ENCODE results near the gene MRPL2. TPM values are rescaled to one million over a fixed set of nuclear protein-coding genes. Genes with fewer than 3 reads are reported as not detected.
"Not testable (repeated sequence)": the region's sequence is repeated elsewhere in the genome, so short reads cannot be mapped to it uniquely, and the experiment has no call there.

Gene MRPL2
- total RNA-seq, 1 donor from 2014 or later, result 97.4 TPM

DNA sequence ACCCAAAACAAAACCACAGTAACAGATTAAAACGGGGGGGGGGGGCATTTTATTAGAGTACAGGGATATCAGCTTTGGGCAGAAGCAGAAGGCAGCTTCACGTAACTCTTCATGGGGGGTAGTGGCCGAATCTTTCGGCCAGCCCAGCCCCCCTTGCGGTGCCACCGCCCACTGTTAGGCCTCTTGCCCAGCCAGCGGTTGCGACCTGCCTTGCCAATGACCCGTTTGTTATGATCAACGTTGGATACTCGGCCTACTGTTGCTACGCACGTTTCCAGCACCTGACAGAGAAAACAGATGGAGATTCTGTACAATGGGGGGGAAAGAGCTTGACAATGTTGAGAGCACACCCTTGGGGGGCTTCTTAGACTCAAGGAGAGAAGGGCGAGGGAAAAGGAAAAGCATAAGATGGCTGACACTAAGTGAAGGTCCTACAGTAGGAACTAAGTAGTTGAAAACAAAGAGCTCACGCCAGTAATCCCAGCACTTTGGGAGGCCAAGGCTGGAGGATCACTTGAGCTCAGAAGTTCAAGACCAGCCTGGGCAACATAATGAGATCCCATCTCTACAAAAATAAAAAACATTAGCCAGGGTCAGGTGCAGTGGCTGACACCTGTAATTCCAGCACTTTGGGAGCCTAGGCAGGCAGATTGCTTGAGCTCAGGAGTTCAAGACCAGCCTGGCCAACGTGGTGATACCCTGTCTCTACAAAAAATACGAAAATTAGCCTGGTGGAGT lies 4.9 kb downstream of the MRPL2 start:
- peak overlapping the region; percentile 99 for H3K4me3 Mint-ChIP-seq

DNA sequence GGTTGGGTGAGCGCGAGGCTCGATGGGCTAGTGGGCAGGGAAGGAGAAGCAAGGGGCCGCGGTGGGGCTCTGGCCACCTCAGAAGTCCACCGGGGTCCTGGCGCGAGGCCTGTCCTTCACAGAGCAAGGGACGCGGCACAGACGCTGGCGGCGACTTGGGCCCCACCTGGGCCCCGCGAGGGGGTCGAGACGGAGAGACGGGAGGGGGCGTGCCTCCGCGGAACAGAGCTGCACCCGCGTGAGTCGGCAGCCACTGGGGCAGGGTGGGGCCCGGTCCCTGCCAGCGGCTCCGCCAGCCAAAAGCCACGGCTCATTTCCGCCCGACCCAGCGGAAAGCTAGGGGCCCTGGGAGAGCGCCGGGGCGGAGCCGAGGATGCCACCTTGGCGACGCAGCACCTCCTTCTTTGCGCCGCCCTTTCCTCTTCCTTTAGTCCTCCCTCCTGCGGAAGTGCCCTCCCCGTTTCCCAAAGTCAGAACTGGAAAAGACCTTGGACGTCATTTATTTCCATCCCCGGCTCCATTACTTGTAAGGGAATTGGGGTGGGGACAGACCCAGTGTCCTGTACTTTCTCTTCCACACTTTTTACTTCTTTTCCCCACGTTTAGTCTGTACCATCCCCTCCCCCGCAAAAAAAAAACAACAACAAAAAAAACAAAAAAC lies 5.6 kb downstream of the MRPL2 start, which contains the start of gene CUL7:
Gene CUL7, minus strand, starts transcription at position 307 of the 661 bp plus-strand sequence. CDS start 1,063 bp downstream, outside the sequence.
- H3K36me3 Mint-ChIP-seq (ENCODE audit: low read depth), result peaks cover 38% of the 10 kb centered on the region
- intact Hi-C loops (cut with micrococcal nuclease), result loop anchor here (1.0 to 10.0 kb wide), 9 partner anchors 39 to 1334 kb away; partner anchors contain the start of genes BICRAL, CDC5L, CNPY3 and GTPBP2
- H3K27me3 Mint-ChIP-seq (ENCODE audit: insufficient read depth), result no peaks in the 10 kb centered on the region
- H3K9me3 Mint-ChIP-seq, result no peaks in the 10 kb centered on the region
- DNase-seq (ENCODE audit: low spot score), result peak; percentile 89
- H3K4me1 Mint-ChIP-seq (ENCODE audit: low read depth), result peaks cover 53% of the 10 kb centered on the region
- peak within 1 kb of the TSS; percentile 99 for H3K4me3 Mint-ChIP-seq
- H3K27ac Mint-ChIP-seq, result peak within 1 kb of the TSS; percentile 98

More for the DNA sequence above, 4.9 kb downstream of the MRPL2 start:
- no peak for DNase-seq (ENCODE audit: low spot score)
- intact Hi-C loops (cut with micrococcal nuclease), result loop anchor here (5.0 to 10.0 kb wide), 3 partner anchors 270 to 1333 kb away; partner anchors contain the start of genes BICRAL, CDC5L, POLH and XPO5
- Mint-ChIP-seq H3K27me3 (ENCODE audit: insufficient read depth) (no peaks in the 10 kb centered on the region), H3K9me3 (no peaks in the 10 kb centered on the region), H3K27ac (peak overlapping the region; percentile 98), H3K4me1 (ENCODE audit: low read depth) (peaks cover 60% of the 10 kb centered on the region), H3K36me3 (ENCODE audit: low read depth) (peaks cover 38% of the 10 kb centered on the region)

GRCh38 chr6:43052842-43053544 lies 6.2 kb downstream of the MRPL2 start:
- Mint-ChIP-seq H3K27ac (peak overlapping the region; percentile 98), H3K36me3 (ENCODE audit: low read depth) (peaks cover 38% of the 10 kb centered on the region), H3K4me3 (peak overlapping the region; percentile 99), H3K27me3 (ENCODE audit: insufficient read depth) (no peaks in the 10 kb centered on the region), H3K9me3 (no peaks in the 10 kb centered on the region), H3K4me1 (ENCODE audit: low read depth) (peaks cover 46% of the 10 kb centered on the region)
- DNase-seq (ENCODE audit: low spot score), result no peak
- intact Hi-C loops (cut with micrococcal nuclease), result loop anchor here (1.0 to 10.0 kb wide), 9 partner anchors 39 to 1334 kb away; partner anchors contain the start of genes BICRAL, CDC5L, CNPY3 and GTPBP2

GRCh38 chr6:43052225-43052841 lies 6.9 kb downstream of the MRPL2 start:
- intact Hi-C loops (cut with micrococcal nuclease), result loop anchor here (2.0 to 10.0 kb wide), 5 partner anchors 268 to 1335 kb away; partner anchors contain the start of genes BICRAL, CDC5L, POLH and POLR1C
- Mint-ChIP-seq H3K36me3 (ENCODE audit: low read depth) (peaks cover 35% of the 10 kb centered on the region), H3K27ac (peak overlapping the region; percentile 98), H3K9me3 (no peaks in the 10 kb centered on the region), H3K4me3 (peak overlapping the region; percentile 99), H3K4me1 (ENCODE audit: low read depth) (peaks cover 41% of the 10 kb centered on the region), H3K27me3 (ENCODE audit: insufficient read depth) (no peaks in the 10 kb centered on the region)
- no peak for DNase-seq (ENCODE audit: low spot score)

DNA sequence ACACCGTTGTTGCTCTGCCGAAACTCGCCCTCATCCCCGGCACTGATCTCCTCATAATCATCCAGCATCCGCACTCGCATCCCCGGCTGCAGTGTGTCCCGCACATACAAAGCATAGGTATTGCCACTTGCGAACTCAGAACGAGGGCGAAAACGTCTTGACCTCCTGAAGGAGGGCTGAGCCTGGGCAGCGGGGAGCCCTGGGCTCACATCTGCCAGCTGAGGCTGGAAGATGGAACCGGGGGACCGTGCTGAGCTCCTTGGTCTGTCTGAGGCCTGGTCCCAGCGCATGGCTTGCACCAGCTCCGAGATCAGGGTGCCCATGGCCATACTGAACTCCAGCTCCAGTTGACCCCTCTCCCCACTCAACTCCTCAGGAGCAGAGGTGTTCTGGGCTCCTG lies 8.3 kb downstream of the MRPL2 start:
- peak overlapping the region; percentile 3 for H3K4me3 Mint-ChIP-seq
- no peak for DNase-seq (ENCODE audit: low spot score)
- H3K27me3 Mint-ChIP-seq (ENCODE audit: insufficient read depth), result no peaks in the 10 kb centered on the region
- H3K9me3 Mint-ChIP-seq, result no peaks in the 10 kb centered on the region
- intact Hi-C loops (cut with micrococcal nuclease), result loop anchor here (5.0 to 10.0 kb wide), 3 partner anchors 266 to 1336 kb away; partner anchors contain the start of genes BICRAL, CDC5L, POLH and XPO5
- peaks cover 31% of the 10 kb centered on the region for H3K36me3 Mint-ChIP-seq (ENCODE audit: low read depth)
- peak overlapping the region; percentile 9 for H3K27ac Mint-ChIP-seq
- peaks cover 37% of the 10 kb centered on the region for H3K4me1 Mint-ChIP-seq (ENCODE audit: low read depth)

DNA sequence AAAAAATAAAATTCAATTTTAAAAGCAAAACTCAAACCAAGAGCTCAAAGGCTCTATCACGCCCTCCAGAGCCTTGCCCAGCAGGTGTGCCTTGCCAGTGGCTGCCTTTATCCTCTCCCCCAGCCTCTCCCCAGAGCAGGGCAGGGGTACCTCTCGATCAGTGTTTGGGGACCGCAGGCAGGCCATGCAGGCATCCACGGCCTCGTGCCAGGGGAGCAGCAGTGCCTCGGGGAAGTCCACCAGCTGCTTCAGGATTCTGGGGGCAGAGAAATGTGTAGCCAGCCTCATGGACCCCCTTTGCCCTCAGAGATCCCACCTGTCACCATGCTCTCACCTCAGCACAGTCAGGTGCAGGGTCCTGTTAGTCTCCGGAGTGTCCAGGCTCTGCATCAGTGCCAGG lies 11.2 kb downstream of the MRPL2 start:
- peaks cover 28% of the 10 kb centered on the region for H3K36me3 Mint-ChIP-seq (ENCODE audit: low read depth)
- H3K4me3 Mint-ChIP-seq, result no peak overlapping the region
- no peaks in the 10 kb centered on the region for H3K9me3 Mint-ChIP-seq
- H3K27ac Mint-ChIP-seq, result no peak overlapping the region
- peaks cover 24% of the 10 kb centered on the region for H3K4me1 Mint-ChIP-seq (ENCODE audit: low read depth)
- H3K27me3 Mint-ChIP-seq (ENCODE audit: insufficient read depth), result no peaks in the 10 kb centered on the region
- DNase-seq (ENCODE audit: low spot score), result no peak
- intact Hi-C loops (cut with micrococcal nuclease), result no loop called here

GRCh38 chr6:43045371-43045930 lies 13.8 kb downstream of the MRPL2 start:
- Mint-ChIP-seq H3K9me3 (no peaks in the 10 kb centered on the region), H3K4me1 (ENCODE audit: low read depth) (peaks cover 3% of the 10 kb centered on the region), H3K27ac (no peak overlapping the region), H3K36me3 (ENCODE audit: low read depth) (peaks cover 21% of the 10 kb centered on the region), H3K27me3 (ENCODE audit: insufficient read depth) (no peaks in the 10 kb centered on the region), H3K4me3 (no peak overlapping the region)
- intact Hi-C loops (cut with micrococcal nuclease), result no loop called here
- no peak for DNase-seq (ENCODE audit: low spot score)

- Mint-ChIP-seq H3K9me3 (no peaks in the 10 kb centered on the region), H3K36me3 (ENCODE audit: low read depth) (peaks cover 22% of the 10 kb centered on the region), H3K27ac (peak overlapping the region; percentile 29), H3K4me1 (ENCODE audit: low read depth) (no peaks in the 10 kb centered on the region), H3K27me3 (ENCODE audit: insufficient read depth) (no peaks in the 10 kb centered on the region), H3K4me3 (no peak overlapping the region)
- no peak for DNase-seq (ENCODE audit: low spot score)
- intact Hi-C loops (cut with micrococcal nuclease), result no loop called here
These were observed 15.9 kb downstream of the MRPL2 start for GRCh38 chr6:43043310-43043709.

GRCh38 chr6:43041475-43041874 lies 17.8 kb downstream of the MRPL2 start:
- DNase-seq (ENCODE audit: low spot score); H3K27me3 Mint-ChIP-seq (ENCODE audit: insufficient read depth); intact Hi-C loops (cut with micrococcal nuclease); H3K4me3 Mint-ChIP-seq; H3K9me3 Mint-ChIP-seq; H3K27ac Mint-ChIP-seq; H3K4me1 Mint-ChIP-seq (ENCODE audit: low read depth): not testable (repeated sequence)
- H3K36me3 Mint-ChIP-seq (ENCODE audit: low read depth), result peaks cover 26% of the 10 kb centered on the region

DNA sequence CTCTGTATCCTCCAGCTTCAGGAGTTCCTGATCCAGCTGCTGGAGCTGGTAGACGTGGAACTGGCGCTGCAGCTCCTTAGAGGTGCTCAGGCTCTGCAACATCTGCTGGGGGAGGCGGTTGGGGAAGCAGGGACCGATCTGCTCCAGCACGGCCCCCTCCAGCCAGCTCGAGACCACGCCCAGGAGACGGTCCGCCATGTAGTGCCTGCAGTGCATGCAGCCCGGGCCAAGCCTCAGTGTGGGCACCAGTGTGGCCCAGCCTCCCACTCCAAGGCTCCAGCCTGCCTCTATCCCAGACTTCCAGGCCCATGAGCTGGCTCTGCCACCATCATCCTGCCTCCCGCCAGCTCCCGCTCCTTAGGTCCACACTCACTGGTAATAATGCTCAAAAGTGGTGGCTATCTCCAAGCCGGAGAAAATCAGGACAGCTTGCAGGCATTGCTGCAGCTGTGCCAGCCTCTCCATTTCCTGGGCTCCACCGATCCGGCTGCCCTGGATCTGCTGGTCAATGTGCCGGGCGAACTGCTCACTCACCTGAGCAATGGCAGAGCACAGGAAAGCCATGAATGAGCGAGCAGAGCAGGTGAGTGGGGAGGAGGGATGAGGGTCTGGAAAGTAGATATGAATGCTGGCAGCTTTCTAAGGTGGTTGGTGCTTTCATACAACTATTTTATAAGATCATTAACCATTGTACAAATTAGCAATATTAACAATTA lies 18.5 kb downstream of the MRPL2 start:
- intact Hi-C loops (cut with micrococcal nuclease), result no loop called here
- Mint-ChIP-seq H3K27ac (no peak overlapping the region), H3K4me1 (ENCODE audit: low read depth) (no peaks in the 10 kb centered on the region), H3K27me3 (ENCODE audit: insufficient read depth) (no peaks in the 10 kb centered on the region), H3K4me3 (no peak overlapping the region), H3K9me3 (no peaks in the 10 kb centered on the region), H3K36me3 (ENCODE audit: low read depth) (peaks cover 28% of the 10 kb centered on the region)
- no peak for DNase-seq (ENCODE audit: low spot score)

DNA sequence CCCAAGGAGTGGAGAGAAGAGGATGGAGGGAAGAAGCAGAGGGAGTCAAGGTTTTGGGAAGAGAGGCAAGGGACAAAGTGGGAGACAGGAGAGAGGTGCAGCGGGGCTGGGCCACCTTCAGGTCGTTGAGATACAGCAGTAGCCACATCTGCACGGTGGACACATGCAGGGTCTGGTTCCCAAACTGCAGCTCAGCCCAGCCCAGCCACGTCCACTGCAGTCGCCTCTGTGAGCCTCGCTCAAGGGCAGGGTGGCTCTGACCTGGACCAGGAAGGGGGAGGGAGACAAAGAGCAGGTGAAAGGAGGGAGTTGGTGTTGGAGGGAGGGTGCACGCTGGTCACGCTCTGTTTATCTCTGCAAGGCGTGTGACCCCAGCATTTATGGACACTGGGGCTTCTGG lies 20.5 kb downstream of the MRPL2 start:
- Mint-ChIP-seq H3K4me1 (ENCODE audit: low read depth) (no peaks in the 10 kb centered on the region), H3K4me3 (no peak overlapping the region), H3K36me3 (ENCODE audit: low read depth) (peaks cover 30% of the 10 kb centered on the region), H3K27ac (no peak overlapping the region), H3K9me3 (no peaks in the 10 kb centered on the region), H3K27me3 (ENCODE audit: insufficient read depth) (no peaks in the 10 kb centered on the region)
- intact Hi-C loops (cut with micrococcal nuclease), result no loop called here
- DNase-seq (ENCODE audit: low spot score), result no peak

All from activated T-helper 1 cell treated with anti-CD3 and anti-CD28 coated beads, Interleukin-12 subunit alpha, Interleukin-12 subunit beta, Interleukin-2, Interleukin-4 antibody, amounts not matched to agents 30 ng/mL and 10 ng/mL and 1 ng/mL, durations not matched to agents 14 hours and 24 hours and 36 hours (primary cell).